AG04449 (cell line): Measurements from ENCODE around the gene SDC4.

ENCODE experiments used
- CTCF ChIA-PET: fragments of 350-600 bp; formaldehyde crosslinking; extraction: SDS; loops from one replicate; lab custom pipeline; 2021; ENCODE audit warnings: antibody characterized with exemption; lab: Yijun Ruan, JAX
- POLR2A ChIA-PET: fragments of 400-600, 350-600 bp; formaldehyde crosslinking; extraction: SDS; loops from one replicate; lab custom pipeline; 2020; ENCODE audit warnings: antibody characterized with exemption, inconsistent platforms; lab: Yijun Ruan, JAX
- DNase-seq: peaks from one replicate; pipeline ENCODE4 v3.0.0-alpha.2; 2010; ENCODE audit warnings: low read depth, low spot score
- H3K4me3 ChIP-seq: 2 replicates; pipeline ENCODE4 v1.5.1; 2011; ENCODE audit warnings: low read depth, mild to moderate bottlenecking, control low read depth, low read length
- TF ChIP-seq, protein P1 (sequence below): IDR thresholded peaks from one replicate; pipeline ENCODE4 v1.5.1; 2011; ENCODE audit warnings: mild to moderate bottlenecking, moderate library complexity, low read length, control low read depth, inconsistent platforms; ENCODE audit not compliant: insufficient read depth; ENCODE audit errors: missing control alignments

Gene SDC4

DNA sequence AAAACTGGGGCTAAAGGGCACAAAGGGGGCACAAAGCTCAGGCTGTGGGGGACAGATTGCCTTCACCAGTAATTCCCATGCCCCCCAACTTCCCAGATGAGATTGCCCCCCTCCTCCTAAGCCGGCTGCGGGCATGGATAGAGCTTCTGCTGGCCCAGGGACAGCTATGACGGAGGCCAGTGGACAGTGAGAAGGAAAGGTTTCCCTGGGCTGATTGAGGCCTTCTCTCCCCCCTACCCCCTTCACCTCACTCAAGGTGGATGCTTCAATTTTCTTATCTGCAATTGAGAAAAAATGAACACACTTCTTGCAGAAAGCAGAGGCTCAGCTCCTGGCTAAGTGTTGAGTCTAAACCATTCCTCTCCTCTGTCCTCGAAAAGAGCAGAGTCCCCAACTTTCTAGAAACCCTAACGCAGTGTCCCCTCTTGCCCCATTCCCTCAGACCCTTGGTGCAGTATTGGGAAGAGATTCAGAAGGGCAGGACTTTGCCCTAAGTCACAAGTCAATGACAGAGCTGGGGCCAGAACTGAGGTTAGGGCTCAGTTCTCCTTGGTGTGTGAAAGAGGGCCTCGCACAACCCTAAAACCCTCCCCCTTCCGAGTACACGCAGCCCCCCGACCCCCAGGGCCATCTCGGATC lies 808 bp downstream of the SDC4 start:
- CTCF ChIA-PET = interaction anchor here (0.6 to 5.9 kb wide), 11 partner anchors 8 to 589 kb away, joined by 3 to 60 read pairs (median 4); partner anchors contain the start of gene SYS1
- TF ChIP-seq, protein P1, sequence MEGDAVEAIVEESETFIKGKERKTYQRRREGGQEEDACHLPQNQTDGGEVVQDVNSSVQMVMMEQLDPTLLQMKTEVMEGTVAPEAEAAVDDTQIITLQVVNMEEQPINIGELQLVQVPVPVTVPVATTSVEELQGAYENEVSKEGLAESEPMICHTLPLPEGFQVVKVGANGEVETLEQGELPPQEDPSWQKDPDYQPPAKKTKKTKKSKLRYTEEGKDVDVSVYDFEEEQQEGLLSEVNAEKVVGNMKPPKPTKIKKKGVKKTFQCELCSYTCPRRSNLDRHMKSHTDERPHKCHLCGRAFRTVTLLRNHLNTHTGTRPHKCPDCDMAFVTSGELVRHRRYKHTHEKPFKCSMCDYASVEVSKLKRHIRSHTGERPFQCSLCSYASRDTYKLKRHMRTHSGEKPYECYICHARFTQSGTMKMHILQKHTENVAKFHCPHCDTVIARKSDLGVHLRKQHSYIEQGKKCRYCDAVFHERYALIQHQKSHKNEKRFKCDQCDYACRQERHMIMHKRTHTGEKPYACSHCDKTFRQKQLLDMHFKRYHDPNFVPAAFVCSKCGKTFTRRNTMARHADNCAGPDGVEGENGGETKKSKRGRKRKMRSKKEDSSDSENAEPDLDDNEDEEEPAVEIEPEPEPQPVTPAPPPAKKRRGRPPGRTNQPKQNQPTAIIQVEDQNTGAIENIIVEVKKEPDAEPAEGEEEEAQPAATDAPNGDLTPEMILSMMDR = no peak
- no peak for DNase-seq
- POLR2A ChIA-PET = interaction anchor here (1.1 to 6.1 kb wide), 9 partner anchors 10 to 433 kb away, joined by 3 to 91 read pairs (median 7); partner anchors contain the start of gene SYS1
- H3K4me3 ChIP-seq = peak overlapping the region; percentile 84

DNA sequence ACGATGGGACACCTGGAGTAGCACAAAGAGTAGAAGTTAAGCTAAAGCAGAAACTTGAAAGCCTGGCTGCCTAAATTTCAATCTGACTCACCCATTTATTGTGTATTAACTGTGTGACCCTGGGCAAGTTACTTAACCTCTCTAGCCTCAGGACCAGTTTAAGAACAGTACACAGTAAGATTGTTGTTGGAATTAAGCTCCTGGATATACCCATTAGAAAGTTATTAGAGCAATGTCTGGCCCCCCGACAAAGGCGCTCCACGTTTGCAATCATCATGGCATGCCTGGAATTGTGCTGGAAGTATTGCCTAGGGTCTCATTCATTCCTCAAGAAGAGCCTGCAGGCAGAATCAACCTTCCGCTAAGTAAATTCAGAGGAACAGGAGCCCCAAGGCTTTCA lies 1.4 kb downstream of the SDC4 start:
- CTCF ChIA-PET = interaction anchor here (0.7 to 5.9 kb wide), 8 partner anchors 8 to 90 kb away, joined by 3 to 60 read pairs (median 4); partner anchors contain the start of gene SYS1
- peak overlapping the region; percentile 84 for H3K4me3 ChIP-seq

DNA sequence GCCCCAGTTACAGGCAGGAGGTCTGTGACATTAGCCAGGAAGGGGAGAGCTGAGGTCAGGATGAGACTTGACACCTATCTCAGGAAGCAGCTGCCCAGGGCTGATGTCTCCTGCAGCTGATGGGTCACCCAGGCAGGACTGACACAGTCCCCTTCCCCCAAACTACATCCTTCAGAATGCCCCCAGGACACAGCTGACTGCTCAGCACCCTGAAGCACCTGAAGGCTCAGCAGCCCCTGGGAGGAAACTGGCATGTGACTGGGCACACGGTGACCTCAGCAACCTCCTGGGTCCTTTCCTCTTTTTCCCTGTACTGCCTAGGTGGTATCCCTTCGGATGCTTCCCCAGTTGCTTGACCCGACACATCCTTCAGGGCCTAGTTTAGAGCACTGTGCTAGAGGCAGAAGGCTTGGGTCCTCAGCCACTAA lies 1.9 kb downstream of the SDC4 start:
- DNase-seq = no peak
- H3K4me3 ChIP-seq = peak overlapping the region; percentile 84
- POLR2A ChIA-PET = interaction anchor here (0.6 to 6.1 kb wide), 7 partner anchors 9 to 434 kb away, joined by 3 to 91 read pairs (median 7); partner anchors contain the start of gene SYS1
- TF ChIP-seq, protein P1 = no peak
- CTCF ChIA-PET = interaction anchor here (1.1 to 5.9 kb wide), 5 partner anchors 9 to 91 kb away, joined by 4 to 60 read pairs (median 6); partner anchors contain the start of gene SYS1

More for the DNA sequence above, 1.4 kb downstream of the SDC4 start:
- DNase-seq = no peak
- TF ChIP-seq, protein P1 = no peak
- POLR2A ChIA-PET = interaction anchor here (0.6 to 6.1 kb wide), 8 partner anchors 9 to 434 kb away, joined by 3 to 91 read pairs (median 7); partner anchors contain the start of gene SYS1

DNA sequence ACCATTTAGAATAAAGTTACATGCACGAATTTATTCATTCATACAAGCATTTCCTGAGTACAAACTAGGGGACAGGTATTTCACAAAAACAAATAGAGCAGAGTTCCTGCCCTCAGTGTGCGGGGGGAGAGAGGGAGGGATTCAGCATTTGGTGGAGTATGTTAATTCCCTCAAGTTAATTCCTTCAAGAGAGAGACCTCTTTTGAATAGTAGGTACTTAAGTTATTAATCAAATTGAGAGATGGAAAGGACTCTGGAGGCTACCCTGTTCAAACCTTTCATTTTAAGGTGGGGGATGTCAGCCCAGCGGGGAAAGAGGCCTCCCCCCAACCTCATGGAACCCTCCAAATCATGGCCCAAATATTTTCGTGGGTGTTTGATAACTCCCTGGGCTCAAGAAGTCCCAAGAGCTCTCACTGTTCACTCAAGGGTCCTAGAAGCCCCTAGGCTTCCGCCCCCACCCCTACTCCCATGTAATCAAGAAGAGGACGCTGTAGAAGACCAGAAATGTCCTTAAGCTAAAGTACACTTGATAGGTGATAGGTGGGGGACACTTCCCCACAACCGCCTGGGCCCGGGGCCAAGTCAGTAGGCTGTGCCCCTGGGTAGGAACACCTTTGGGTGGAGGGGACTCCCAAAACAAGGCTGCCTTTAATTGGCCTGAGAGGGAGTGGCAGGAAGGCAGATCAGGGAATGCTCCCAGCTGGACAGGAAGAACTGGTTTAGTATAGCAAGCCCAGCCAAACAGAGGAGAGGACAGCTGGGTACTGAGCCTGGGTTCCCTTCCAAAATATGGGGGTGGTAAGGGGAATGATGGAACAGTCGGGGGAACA lies 2.9 kb downstream of the SDC4 start:
- H3K4me3 ChIP-seq = peak overlapping the region; percentile 84
- TF ChIP-seq, protein P1 = no peak
- CTCF ChIA-PET = interaction anchor here (1.9 to 5.9 kb wide), 5 partner anchors 10 to 92 kb away, joined by 6 to 60 read pairs (median 17); partner anchors contain the start of gene SYS1
- no peak for DNase-seq
- POLR2A ChIA-PET = interaction anchor here (0.8 to 6.1 kb wide), 5 partner anchors 8 to 434 kb away, joined by 3 to 91 read pairs (median 3); partner anchors contain the start of gene SYS1

DNA sequence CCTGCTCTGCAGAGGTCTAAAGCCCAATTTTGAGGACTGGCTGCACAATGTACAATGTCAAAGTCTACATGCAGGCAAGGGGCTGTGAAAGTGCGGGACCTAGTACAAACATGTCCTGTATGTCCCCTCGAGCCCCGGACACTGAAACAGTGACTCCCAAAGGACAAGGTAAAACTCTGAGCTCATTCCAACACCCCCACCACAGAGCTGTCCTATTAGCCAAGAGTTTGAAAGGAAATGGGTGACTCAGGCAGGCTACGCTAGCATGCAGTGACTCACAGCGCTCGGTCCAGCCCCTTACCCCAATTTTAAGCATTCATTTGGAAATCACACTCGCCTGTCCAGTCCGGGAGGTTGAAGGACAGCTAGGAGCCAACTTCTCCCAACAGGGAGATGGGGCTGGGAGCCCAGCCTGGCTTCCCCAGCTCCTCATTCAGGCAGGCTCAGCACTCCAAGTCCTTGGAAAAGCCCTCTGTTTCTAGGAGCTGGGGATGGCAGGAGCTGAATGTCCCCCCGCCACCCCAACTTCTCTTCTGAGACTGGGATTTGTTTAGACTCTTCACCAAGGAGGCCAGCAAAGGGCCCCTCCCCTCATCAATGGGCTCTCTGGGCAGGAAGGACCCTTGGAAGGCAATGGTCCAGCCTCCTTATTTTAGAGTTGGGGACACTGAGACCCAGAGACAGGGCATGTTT lies 3.9 kb downstream of the SDC4 start:
- TF ChIP-seq, protein P1 = no peak
- DNase-seq = no peak
- ChIA-PET CTCF (interaction anchor here (0.6 to 5.9 kb wide), 8 partner anchors 9 to 93 kb away, joined by 3 to 25 read pairs (median 4); partner anchors contain the start of gene SYS1), POLR2A (interaction anchor here (1.0 to 6.1 kb wide), 4 partner anchors 9 to 627 kb away, joined by 3 to 86 read pairs (median 4); partner anchors contain the start of gene SYS1)
- H3K4me3 ChIP-seq = peak overlapping the region; percentile 84
